H9 (cell line): Measurements from ENCODE around the gene IL1RAP. TPM values are rescaled to one million over a fixed set of nuclear protein-coding genes. Genes with fewer than 3 reads are reported as not detected.

Source experiments
- DNase-seq: peaks from one replicate; pipeline ENCODE4 v3.0.0-alpha.2; 2017
- H2AFZ ChIP-seq: one replicate; pipeline ENCODE4 v1.6.1; 2013; ENCODE audit warnings: mild to moderate bottlenecking, low read length, control low read depth, moderate library complexity
- H2AK5ac ChIP-seq: 2 replicates; pipeline ENCODE4 v1.6.1; 2013; ENCODE audit warnings: low read length, control low read depth, mixed read lengths; ENCODE audit not compliant: insufficient read length
- H2BK120ac ChIP-seq: one replicate; pipeline ENCODE4 v1.6.1; 2013; ENCODE audit warnings: low read depth, mild to moderate bottlenecking, low read length, control low read depth, inconsistent platforms; ENCODE audit not compliant: poor library complexity, severe bottlenecking
- H2BK12ac ChIP-seq: 2 replicates; pipeline ENCODE4 v1.6.1; 2013; ENCODE audit warnings: low read length, control low read depth, mixed read lengths, low read depth; ENCODE audit not compliant: insufficient read length
- H2BK15ac ChIP-seq: 2 replicates; pipeline ENCODE4 v1.6.1; 2013; ENCODE audit warnings: low read depth, low read length, control low read depth
- H2BK20ac ChIP-seq: one replicate; pipeline ENCODE4 v1.6.1; 2013; ENCODE audit warnings: low read depth, mild to moderate bottlenecking, low read length, control low read depth, inconsistent platforms; ENCODE audit not compliant: poor library complexity, severe bottlenecking
- H2BK5ac ChIP-seq: 2 replicates; pipeline ENCODE4 v1.6.1; 2013; ENCODE audit warnings: low read length, control low read depth, mixed read lengths; ENCODE audit not compliant: insufficient read length
- H3K14ac ChIP-seq: 2 replicates; pipeline ENCODE4 v1.6.1; 2013; ENCODE audit warnings: low read length, control low read depth; ENCODE audit not compliant: insufficient read depth
- H3K18ac ChIP-seq: 2 replicates; pipeline ENCODE4 v1.6.1; 2013; ENCODE audit warnings: low read depth, mild to moderate bottlenecking, mixed read lengths, low read length, control low read depth; ENCODE audit not compliant: insufficient read length
- H3K23ac ChIP-seq: 2 replicates; pipeline ENCODE4 v1.6.1; 2013; ENCODE audit warnings: low read length, control low read depth, mixed read lengths, low read depth; ENCODE audit not compliant: insufficient read length
- H3K23me2 ChIP-seq: 2 replicates; pipeline ENCODE4 v1.6.1; 2013; ENCODE audit warnings: low read depth, mild to moderate bottlenecking, mixed read lengths, low read length, control low read depth; ENCODE audit not compliant: insufficient read length, poor library complexity, severe bottlenecking
- H3K27ac ChIP-seq: 2 replicates; pipeline ENCODE4 v1.5.1; 2013; ENCODE audit warnings: low read length, control low read depth, mixed read lengths, low read depth; ENCODE audit not compliant: insufficient read length
- H3K27me3 ChIP-seq: 2 replicates; pipeline ENCODE4 v1.6.1; 2013; ENCODE audit warnings: low read length, control low read depth, inconsistent platforms; ENCODE audit not compliant: insufficient read depth
- H3K4ac ChIP-seq: 2 replicates; pipeline ENCODE4 v1.6.1; 2013; ENCODE audit warnings: low read depth, mild to moderate bottlenecking, control low read depth, inconsistent platforms, low read length, moderate library complexity
- H3K4me1 ChIP-seq: 2 replicates; pipeline ENCODE4 v1.6.1; 2013; ENCODE audit warnings: low read length, control low read depth, inconsistent platforms; ENCODE audit not compliant: insufficient read depth
- H3K4me2 ChIP-seq: 2 replicates; pipeline ENCODE4 v1.6.1; 2013; ENCODE audit warnings: low read length, control low read depth, mixed read lengths; ENCODE audit not compliant: insufficient read length, insufficient read depth
- H3K56ac ChIP-seq: 2 replicates; pipeline ENCODE4 v1.6.1; 2013; ENCODE audit warnings: low read depth, mild to moderate bottlenecking, mixed read lengths, low read length, control low read depth; ENCODE audit not compliant: insufficient read length
- H3K79me1 ChIP-seq: 2 replicates; pipeline ENCODE4 v1.6.1; 2013; ENCODE audit warnings: low read depth, mild to moderate bottlenecking, moderate library complexity, low read length, control low read depth, inconsistent platforms; ENCODE audit not compliant: insufficient read depth, poor library complexity, severe bottlenecking
- H3K79me2 ChIP-seq: 2 replicates; pipeline ENCODE4 v1.6.1; 2013; ENCODE audit warnings: low read length, control low read depth, inconsistent platforms; ENCODE audit not compliant: insufficient read depth
- H3K9ac ChIP-seq: 2 replicates; pipeline ENCODE4 v1.6.1; 2013; ENCODE audit warnings: low read length, control low read depth, mixed read lengths; ENCODE audit not compliant: insufficient read length; ENCODE audit errors: extremely low read depth
- H3K9me3 ChIP-seq: one replicate; pipeline ENCODE4 v1.6.1; 2013; ENCODE audit warnings: low read depth, low read length, inconsistent platforms; ENCODE audit not compliant: control insufficient read depth
- H3T11ph ChIP-seq: one replicate; pipeline ENCODE4 v1.6.1; 2013; ENCODE audit warnings: mild to moderate bottlenecking, low read length, control low read depth, inconsistent platforms
- H4K20me1 ChIP-seq: one replicate; pipeline ENCODE4 v1.6.1; 2013; ENCODE audit not compliant: control insufficient read depth, insufficient read length, insufficient read depth
- H4K5ac ChIP-seq: 2 replicates; pipeline ENCODE4 v1.6.1; 2013; ENCODE audit warnings: low read depth, mild to moderate bottlenecking, mixed read lengths, low read length, control low read depth; ENCODE audit not compliant: insufficient read length
- H4K8ac ChIP-seq: replicated peaks from 2 replicates; pipeline ENCODE4 v1.6.1; 2013; ENCODE audit warnings: low read length, control low read depth, mixed read lengths, low read depth; ENCODE audit not compliant: insufficient read length
- H4K91ac ChIP-seq: 2 replicates; pipeline ENCODE4 v1.6.1; 2013; ENCODE audit warnings: low read depth, mild to moderate bottlenecking, moderate library complexity, mixed read lengths, low read length, control low read depth; ENCODE audit not compliant: insufficient read length
- H3K27ac Mint-ChIP-seq, 3 experiments: 2 replicates in 2 of 3; 3 replicates in 1 of 3; pipeline ENCODE4 v1.8.0; 2020 to 2021; ENCODE audit warnings: mixed read lengths in 3 of 3, mild to moderate bottlenecking in 1 of 3, moderate library complexity in 1 of 3
- H3K27me3 Mint-ChIP-seq: 2 replicates; pipeline ENCODE4 v1.8.0; 2021; ENCODE audit warnings: low read depth, mild to moderate bottlenecking, moderate library complexity, mixed read lengths
- H3K36me3 Mint-ChIP-seq, 3 experiments: 2 replicates in 2 of 3; 3 replicates in 1 of 3; pipeline ENCODE4 v1.8.0; 2020 to 2021; ENCODE audit warnings: low read depth in 3 of 3, mixed read lengths in 3 of 3; ENCODE audit not compliant: insufficient read depth in 1 of 3
- H3K4me1 Mint-ChIP-seq, 2 experiments: 2 replicates each; pipeline ENCODE4 v1.8.0; 2020; ENCODE audit warnings: mixed read lengths in 2 of 2
- H3K4me3 Mint-ChIP-seq, 2 experiments: 2 replicates in 1 of 2; 3 replicates in 1 of 2; pipeline ENCODE4 v1.8.0; 2020 to 2021; ENCODE audit warnings: mild to moderate bottlenecking in 2 of 2, mixed read lengths in 2 of 2, moderate library complexity in 1 of 2
- H3K9me3 Mint-ChIP-seq, 2 experiments: 2 replicates in 1 of 2; 3 replicates in 1 of 2; pipeline ENCODE4 v1.8.0; 2020; ENCODE audit warnings: mild to moderate bottlenecking in 2 of 2, mixed read lengths in 2 of 2, moderate library complexity in 1 of 2
- CTCF ChIP-seq: fragments of 200-600 bp; sonication (generic); conservative IDR thresholded peaks from 3 replicates; pipeline ENCODE4 v1.8.0; 2021; ENCODE audit warnings: antibody characterized with exemption, mild to moderate bottlenecking
- WGBS: extraction: QIAGEN DNeasy Blood & Tissue Kit; methylation state at CpG from one replicate; pipeline ENCODE4 v1.1.7; 2013; ENCODE audit warnings: missing lambda C conversion rate, low lambda C conversion rate, mixed read lengths; ENCODE audit not compliant: insufficient read length; ENCODE audit errors: extremely low coverage; 5-methylcytosine and 5-hydroxymethylcytosine counted together
- total RNA-seq: library from RNA; stranded (reverse); gene quantifications from 2 replicates; pipeline ENCODE4 v1.2.1, GENCODE V29; 2021

Gene IL1RAP
- total RNA-seq, 1 experiment from 2014 or later = 4.6 TPM

GRCh38 chr3:190624282-190624681 is 110.4 kb downstream of the IL1RAP start:
- H4K91ac ChIP-seq = no peak overlapping the region
- H3K4me1 ChIP-seq = no peaks in the 10 kb centered on the region
- H2BK5ac ChIP-seq = no peak overlapping the region
- no peaks in the 10 kb centered on the region for H3K79me2 ChIP-seq
- no peaks in the 10 kb centered on the region for H3K23me2 ChIP-seq
- WGBS = no CpG with 5 or more reads among the region's 5 CpGs
- no peak overlapping the region for H2BK15ac ChIP-seq
- no peak overlapping the region for H3K18ac ChIP-seq
- no peak overlapping the region for H2BK120ac ChIP-seq
- H3K27ac Mint-ChIP-seq = no peak overlapping the region
- no peak overlapping the region for H2AK5ac ChIP-seq
- H3K9me3 ChIP-seq = no peaks in the 10 kb centered on the region
- H3K36me3 Mint-ChIP-seq = no peaks in the 10 kb centered on the region; a peak in 1 of 7 replicates
- no peak overlapping the region for H3K14ac ChIP-seq
- H3K9ac ChIP-seq = no peak overlapping the region
- H3K4me2 ChIP-seq = no peak overlapping the region
- no peak for DNase-seq
- H3K9me3 Mint-ChIP-seq = no peaks in the 10 kb centered on the region
- H3K23ac ChIP-seq = no peak overlapping the region
- H4K20me1 ChIP-seq = no peaks in the 10 kb centered on the region
- no peak overlapping the region for H3K56ac ChIP-seq
- H4K8ac ChIP-seq = no peak overlapping the region
- H2BK12ac ChIP-seq = no peak overlapping the region
- H4K5ac ChIP-seq = no peak overlapping the region
- H3K4ac ChIP-seq = no peak overlapping the region
- no peak overlapping the region for H2BK20ac ChIP-seq
- TF ChIP-seq CTCF = no peak
- H3K4me1 Mint-ChIP-seq = peaks cover 2 to 4% of the 10 kb centered on the region in 2 experiments; a peak in 3 of 4 replicates
- no peak overlapping the region for H3K27ac ChIP-seq
- no peaks in the 10 kb centered on the region for H3K27me3 Mint-ChIP-seq
- no peak overlapping the region for H3K4me3 Mint-ChIP-seq
- no peaks in the 10 kb centered on the region for H3K79me1 ChIP-seq
- H3T11ph ChIP-seq = no peak overlapping the region
- no peak overlapping the region for H2AFZ ChIP-seq
- no peaks in the 10 kb centered on the region for H3K27me3 ChIP-seq
